Coronary artery (tissue), 2 donors: ENCODE results near the gene KCNQ1.

ENCODE experiments used
- DNase-seq: peaks from one replicate; pipeline ENCODE4 v3.0.0-alpha.2; 2017; ENCODE audit warnings: low spot score
- H3K27ac ChIP-seq, 2 donors: fragments of 200-600 bp; sonication (generic); one replicate each; pipeline ENCODE4 v1.5.1; 2016 to 2019
- H3K4me3 ChIP-seq: fragments of 200-600 bp; sonication (generic); 2 replicates; pipeline ENCODE4 v1.5.1; 2016; ENCODE audit warnings: mild to moderate bottlenecking, moderate library complexity
- CTCF ChIP-seq: fragments of 200-600 bp; sonication (generic); IDR thresholded peaks from one replicate; pipeline ENCODE4 v1.5.1; 2019; ENCODE audit warnings: antibody characterized with exemption

KCNQ1 gene

GRCh38 chr11:2399488-2400068 lies 45.2 kb upstream of the KCNQ1 start:
- peak overlapping the region; percentile 82 for H3K4me3 ChIP-seq
- peak overlapping the region; percentile 99 for H3K27ac ChIP-seq
- DNase-seq: peak; percentile 89
- TF ChIP-seq CTCF: no peak

DNA sequence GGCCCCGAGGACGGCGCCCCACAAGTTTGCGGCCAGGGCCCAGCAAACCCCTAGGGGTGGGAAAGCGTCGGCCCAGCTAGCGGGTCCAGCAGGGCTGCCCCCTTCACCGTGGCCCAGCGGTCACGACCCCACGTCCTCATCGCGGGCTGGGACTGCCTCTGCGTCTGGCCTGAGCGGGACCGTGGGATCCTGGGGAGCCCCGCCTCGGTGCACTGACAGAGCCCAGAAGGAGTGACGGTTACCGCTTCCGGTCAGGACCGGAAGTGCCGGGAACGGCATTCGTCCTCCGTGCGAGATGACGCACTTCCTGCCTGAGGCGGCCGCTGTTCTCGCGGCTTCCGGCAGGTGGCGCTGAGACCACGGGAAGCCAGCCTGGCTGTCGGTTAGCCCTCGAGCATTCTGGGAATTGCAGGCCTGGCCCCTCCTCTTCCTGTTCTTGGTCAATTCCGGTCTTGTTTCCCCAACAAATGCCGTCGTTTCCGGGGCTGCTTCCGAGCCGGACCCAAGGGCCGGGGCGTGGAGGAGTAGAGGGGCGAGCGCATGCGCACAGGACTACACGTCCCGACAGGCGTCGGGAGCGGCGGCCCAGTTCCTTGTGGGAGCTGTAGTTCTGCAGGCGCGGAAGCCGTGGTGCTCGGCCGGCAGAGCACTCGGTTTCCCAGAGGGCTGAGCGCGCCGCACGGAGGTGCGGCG lies 44.6 kb upstream of the KCNQ1 start, which contains the start of gene TSSC4:
Gene TSSC4, plus strand, starts transcription at position 682 of the 693 bp plus-strand sequence. CDS start 1,884 bp downstream, outside the sequence.
- H3K27ac ChIP-seq: peak within 1 kb of the TSS; percentile 99
- peak; percentile 90 for TF ChIP-seq CTCF
- peak within 1 kb of the TSS; percentile 95 for H3K4me3 ChIP-seq
- peak; percentile 100 for DNase-seq

- Histone ChIP-seq H3K27ac (peak overlapping the region; percentile 79 to 94), H3K4me3 (peak overlapping the region; percentile 95)
- TF ChIP-seq CTCF: no peak
- no peak for DNase-seq
These were observed 43.9 kb upstream of the KCNQ1 start for GRCh38 chr11:2400762-2401435.

DNA sequence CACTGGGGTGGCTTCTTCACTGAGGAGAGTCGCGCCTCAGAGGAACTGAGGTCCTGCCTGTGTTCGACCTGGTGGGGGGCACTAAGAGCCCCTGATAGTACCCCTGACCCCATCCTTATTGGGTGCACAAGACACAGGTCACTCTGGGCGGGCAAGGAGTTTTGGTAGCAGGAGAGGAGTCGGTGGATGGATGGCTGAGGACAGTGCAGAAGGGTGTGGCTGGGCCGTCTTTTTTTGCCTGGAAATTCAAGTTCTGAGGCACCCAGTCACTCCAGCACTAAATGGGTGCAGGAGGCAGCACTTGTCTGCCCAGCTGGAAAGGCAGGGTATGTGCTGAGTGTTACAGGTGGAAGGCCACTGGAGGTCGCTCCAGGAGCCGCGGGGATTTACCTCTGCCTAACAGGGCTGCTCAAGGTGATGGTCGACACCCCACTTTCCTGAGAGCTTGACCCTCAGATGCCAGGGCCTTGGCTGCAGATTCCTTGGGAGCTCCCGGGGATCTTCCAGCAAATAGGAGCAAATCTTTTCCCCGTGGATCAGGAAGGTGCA lies 43.3 kb upstream of the KCNQ1 start:
- Histone ChIP-seq H3K4me3 (peak overlapping the region; percentile 95), H3K27ac (peak overlapping the region in 1 of 2 donors; percentile 94)
- DNase-seq: no peak
- no peak for TF ChIP-seq CTCF

GRCh38 chr11:2402106-2402505 lies 42.7 kb upstream of the KCNQ1 start:
- peak overlapping the region; percentile 95 for H3K4me3 ChIP-seq
- DNase-seq: no peak
- no peak for TF ChIP-seq CTCF
- no peak overlapping the region for H3K27ac ChIP-seq

DNA sequence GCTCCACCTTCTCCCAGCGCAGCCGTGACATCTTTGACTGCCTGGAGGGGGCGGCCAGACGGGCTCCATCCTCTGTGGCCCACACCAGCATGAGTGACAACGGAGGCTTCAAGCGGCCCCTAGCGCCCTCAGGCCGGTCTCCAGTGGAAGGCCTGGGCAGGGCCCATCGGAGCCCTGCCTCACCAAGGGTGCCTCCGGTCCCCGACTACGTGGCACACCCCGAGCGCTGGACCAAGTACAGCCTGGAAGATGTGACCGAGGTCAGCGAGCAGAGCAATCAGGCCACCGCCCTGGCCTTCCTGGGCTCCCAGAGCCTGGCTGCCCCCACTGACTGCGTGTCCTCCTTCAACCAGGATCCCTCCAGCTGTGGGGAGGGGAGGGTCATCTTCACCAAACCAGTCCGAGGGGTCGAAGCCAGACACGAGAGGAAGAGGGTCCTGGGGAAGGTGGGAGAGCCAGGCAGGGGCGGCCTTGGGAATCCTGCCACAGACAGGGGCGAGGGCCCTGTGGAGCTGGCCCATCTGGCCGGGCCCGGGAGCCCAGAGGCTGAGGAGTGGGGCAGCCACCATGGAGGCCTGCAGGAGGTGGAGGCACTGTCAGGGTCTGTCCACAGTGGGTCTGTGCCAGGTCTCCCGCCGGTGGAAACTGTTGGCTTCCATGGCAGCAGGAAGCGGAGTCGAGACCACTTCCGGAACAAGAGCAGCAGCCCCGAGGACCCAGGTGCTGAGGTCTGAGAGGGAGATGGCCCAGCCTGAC lies 41.7 kb upstream of the KCNQ1 start:
- no peak overlapping the region for H3K4me3 ChIP-seq
- H3K27ac ChIP-seq: no peak overlapping the region
- TF ChIP-seq CTCF: no peak
- no peak for DNase-seq
